Measurements from ENCODE around the gene CYP20A1.
"Not testable (repeated sequence)": the region's sequence is repeated elsewhere in the genome, so short reads cannot be mapped to it uniquely, and the experiment has no call there.

The CYP20A1 gene, protein sequence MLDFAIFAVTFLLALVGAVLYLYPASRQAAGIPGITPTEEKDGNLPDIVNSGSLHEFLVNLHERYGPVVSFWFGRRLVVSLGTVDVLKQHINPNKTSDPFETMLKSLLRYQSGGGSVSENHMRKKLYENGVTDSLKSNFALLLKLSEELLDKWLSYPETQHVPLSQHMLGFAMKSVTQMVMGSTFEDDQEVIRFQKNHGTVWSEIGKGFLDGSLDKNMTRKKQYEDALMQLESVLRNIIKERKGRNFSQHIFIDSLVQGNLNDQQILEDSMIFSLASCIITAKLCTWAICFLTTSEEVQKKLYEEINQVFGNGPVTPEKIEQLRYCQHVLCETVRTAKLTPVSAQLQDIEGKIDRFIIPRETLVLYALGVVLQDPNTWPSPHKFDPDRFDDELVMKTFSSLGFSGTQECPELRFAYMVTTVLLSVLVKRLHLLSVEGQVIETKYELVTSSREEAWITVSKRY

GRCh38 chr2:203238704-203239526, at the start of gene CYP20A1:
Gene CYP20A1, plus strand, starts transcription at chr2:203239018. Its CDS starts 45 bp downstream, at chr2:203239063.
- TF ChIP-seq CTCF (IDR thresholded peaks at IDR 0.05; ENCODE audit: insufficient read depth, low read depth, low read length, missing control alignments) = peak; percentile 26

GRCh38 chr2:203190547-203190946, 48.3 kb upstream of the CYP20A1 start:
- H3K4me3 ChIP-seq (ENCODE audit: low read depth, low read length); DNase-seq (ENCODE audit: low read depth): not testable (repeated sequence)

More at GRCh38 chr2:203238704-203239526, at the start of gene CYP20A1:
- H3K4me3 ChIP-seq (ENCODE audit: low read depth, low read length) = peak within 1 kb of the TSS; percentile 77
- DNase-seq (ENCODE audit: low read depth) = peak; percentile 98

- not testable (repeated sequence) for H3K4me3 ChIP-seq (ENCODE audit: low read depth, low read length); DNase-seq (ENCODE audit: low read depth)
Observed at GRCh38 chr2:203191026-203191425, 47.8 kb upstream of the CYP20A1 start.

- TF ChIP-seq CTCF (IDR thresholded peaks at IDR 0.05; ENCODE audit: insufficient read depth, low read depth, low read length, missing control alignments) = no peak
- no peak for DNase-seq (ENCODE audit: low read depth)
- no peak overlapping the region for H3K4me3 ChIP-seq (ENCODE audit: low read depth, low read length)
Observed at GRCh38 chr2:203191961-203192360, 46.9 kb upstream of the CYP20A1 start.

DNA sequence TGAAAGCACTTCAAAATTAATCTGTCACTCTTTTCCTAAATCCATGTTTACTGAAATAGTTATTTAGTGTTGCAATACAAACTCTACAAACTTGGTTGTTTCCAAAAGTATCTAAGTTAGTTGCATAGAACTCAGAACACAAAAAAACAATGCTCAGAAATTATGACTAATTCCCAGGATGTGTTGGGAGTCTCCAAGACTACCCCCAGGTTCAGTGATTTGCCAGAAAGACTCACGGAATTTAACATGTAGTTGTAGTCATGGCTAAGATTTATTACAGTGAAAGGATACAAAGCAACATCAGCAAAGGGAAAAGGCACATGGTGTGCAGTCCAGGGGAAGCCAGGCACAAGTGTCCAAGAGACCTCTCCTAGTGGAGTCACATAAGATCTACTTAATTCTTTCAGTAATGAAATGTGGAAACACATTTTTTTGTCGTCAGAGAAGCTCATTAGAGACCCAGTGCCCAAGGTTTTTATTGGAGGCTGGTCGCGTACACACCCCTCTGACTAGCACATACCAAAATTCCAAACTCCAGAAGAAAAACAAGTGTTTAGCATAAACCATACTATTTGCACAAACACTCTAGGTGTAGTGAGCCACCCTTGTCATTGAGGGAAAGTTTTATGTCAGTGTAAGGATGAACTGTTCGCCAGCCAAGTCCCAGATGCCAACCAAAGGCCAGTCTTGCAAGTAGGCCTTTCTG, 43.3 kb upstream of the CYP20A1 start:
- DNase-seq (ENCODE audit: low read depth) = no peak
- no peak for TF ChIP-seq CTCF (IDR thresholded peaks at IDR 0.05; ENCODE audit: insufficient read depth, low read depth, low read length, missing control alignments)
- H3K4me3 ChIP-seq (ENCODE audit: low read depth, low read length) = no peak overlapping the region

GRCh38 chr2:203200866-203201265, 38.0 kb upstream of the CYP20A1 start:
- H3K4me3 ChIP-seq (ENCODE audit: low read depth, low read length) = no peak overlapping the region
- TF ChIP-seq CTCF (IDR thresholded peaks at IDR 0.05; ENCODE audit: insufficient read depth, low read depth, low read length, missing control alignments) = no peak
- no peak for DNase-seq (ENCODE audit: low read depth)

DNA sequence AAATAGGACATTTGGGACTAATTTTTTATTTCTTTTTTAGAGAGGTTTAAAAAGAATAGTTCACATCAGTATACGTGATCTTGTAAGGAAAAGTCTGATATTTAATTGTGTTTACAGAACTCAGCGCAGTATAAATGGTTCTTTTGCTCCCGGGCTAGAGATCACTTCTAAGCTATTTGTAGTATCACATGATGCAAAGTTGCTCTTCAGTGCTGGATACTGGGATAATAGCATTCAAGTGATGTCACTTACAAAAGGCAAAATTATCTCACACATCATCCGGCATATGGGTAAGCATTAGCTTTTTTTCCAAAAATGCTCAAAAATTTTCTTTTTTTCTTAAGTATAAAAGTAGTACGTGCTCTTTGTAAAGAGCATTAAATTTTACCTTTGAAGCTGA, 37.4 kb upstream of the CYP20A1 start:
- TF ChIP-seq CTCF (IDR thresholded peaks at IDR 0.05; ENCODE audit: insufficient read depth, low read depth, low read length, missing control alignments) = no peak
- no peak for DNase-seq (ENCODE audit: low read depth)
- H3K4me3 ChIP-seq (ENCODE audit: low read depth, low read length) = no peak overlapping the region
